Neural crest cell (in vitro differentiated cells): ENCODE data around the gene DHH. TPM values are rescaled to one million over a fixed set of nuclear protein-coding genes. Genes with fewer than 3 reads are reported as not detected.
"Not testable (repeated sequence)": the region's sequence is repeated elsewhere in the genome, so short reads cannot be mapped to it uniquely, and the experiment has no call there.

ENCODE experiments used
- DNase-seq: peaks from one replicate; pipeline ENCODE4 v3.0.0; 2021; ENCODE audit warnings: low read depth, mixed read lengths, low spot score
- H3K27ac Mint-ChIP-seq: one replicate; pipeline ENCODE4 v1.8.0; 2021; ENCODE audit warnings: mild to moderate bottlenecking, mixed read lengths; ENCODE audit not compliant: unreplicated experiment
- H3K27me3 Mint-ChIP-seq: 2 replicates; pipeline ENCODE4 v1.8.0; 2021; ENCODE audit warnings: low read depth, mild to moderate bottlenecking, mixed read lengths
- H3K36me3 Mint-ChIP-seq: 2 replicates; pipeline ENCODE4 v1.8.0; 2021; ENCODE audit warnings: low read depth, mild to moderate bottlenecking, mixed read lengths
- H3K4me1 Mint-ChIP-seq: 2 replicates; pipeline ENCODE4 v1.8.0; 2021; ENCODE audit warnings: mixed read lengths
- H3K4me3 Mint-ChIP-seq: one replicate; pipeline ENCODE4 v1.8.0; 2021; ENCODE audit warnings: mild to moderate bottlenecking, mixed read lengths
- H3K9me3 Mint-ChIP-seq: 2 replicates; pipeline ENCODE4 v1.8.0; 2021; ENCODE audit warnings: mixed read lengths
- CTCF ChIP-seq: fragments of 200-600 bp; sonication (generic); conservative IDR thresholded peaks from 2 replicates; pipeline ENCODE4 v1.5.0; 2021; ENCODE audit warnings: antibody characterized with exemption, mild to moderate bottlenecking
- total RNA-seq: library from RNA; stranded (reverse); gene quantifications from 2 replicates; pipeline ENCODE4 v1.2.1, GENCODE V29; 2021

DHH gene
- total RNA-seq, 1 donor from 2014 or later = 1.5 TPM

GRCh38 chr12:49070971-49071370 is 23.6 kb downstream of the DHH start:
- no peak overlapping the region for H3K4me3 Mint-ChIP-seq
- H3K9me3 Mint-ChIP-seq = no peaks in the 10 kb centered on the region
- no peak for TF ChIP-seq CTCF
- H3K27me3 Mint-ChIP-seq = peaks cover 12% of the 10 kb centered on the region
- peaks cover 22% of the 10 kb centered on the region for H3K4me1 Mint-ChIP-seq
- no peak for DNase-seq
- no peaks in the 10 kb centered on the region for H3K36me3 Mint-ChIP-seq
- no peak overlapping the region for H3K27ac Mint-ChIP-seq

GRCh38 chr12:49069507-49070346 is 24.9 kb downstream of the DHH start, which contains the start of gene RHEBL1:
Gene RHEBL1, minus strand, starts transcription at chr12:49069979. Its CDS starts 194 bp downstream, at chr12:49069785.
- peaks cover 12% of the 10 kb centered on the region for H3K27me3 Mint-ChIP-seq
- TF ChIP-seq CTCF = no peak

GRCh38 chr12:49068879-49069506 is 25.6 kb downstream of the DHH start:
- H3K27ac Mint-ChIP-seq = no peak overlapping the region
- no peaks in the 10 kb centered on the region for H3K9me3 Mint-ChIP-seq
- peaks cover 12% of the 10 kb centered on the region for H3K27me3 Mint-ChIP-seq
- H3K4me1 Mint-ChIP-seq = peaks cover 24% of the 10 kb centered on the region
- TF ChIP-seq CTCF = no peak
- no peak for DNase-seq
- H3K36me3 Mint-ChIP-seq = no peaks in the 10 kb centered on the region
- H3K4me3 Mint-ChIP-seq = peak overlapping the region; percentile 94

More at GRCh38 chr12:49069507-49070346, 24.9 kb downstream of the DHH start, which contains the start of gene RHEBL1:
- H3K4me3 Mint-ChIP-seq = peak within 1 kb of the TSS; percentile 94
- no peaks in the 10 kb centered on the region for H3K36me3 Mint-ChIP-seq
- H3K27ac Mint-ChIP-seq = peak within 1 kb of the TSS; percentile 52
- H3K9me3 Mint-ChIP-seq = no peaks in the 10 kb centered on the region
- H3K4me1 Mint-ChIP-seq = peaks cover 22% of the 10 kb centered on the region
- DNase-seq = peak; percentile 98

- no peaks in the 10 kb centered on the region for H3K36me3 Mint-ChIP-seq
- peaks cover 28% of the 10 kb centered on the region for H3K4me1 Mint-ChIP-seq
- no peak overlapping the region for H3K27ac Mint-ChIP-seq
- no peak for DNase-seq
- no peaks in the 10 kb centered on the region for H3K9me3 Mint-ChIP-seq
- TF ChIP-seq CTCF = no peak
- peak overlapping the region; percentile 58 for H3K4me3 Mint-ChIP-seq
- peaks cover 12% of the 10 kb centered on the region for H3K27me3 Mint-ChIP-seq
Observed at GRCh38 chr12:49066120-49066519, 28.5 kb downstream of the DHH start.

- Mint-ChIP-seq H3K27ac (no peak overlapping the region), H3K27me3 (peaks cover 12% of the 10 kb centered on the region), H3K4me3 (peak overlapping the region; percentile 31), H3K4me1 (peaks cover 24% of the 10 kb centered on the region), H3K9me3 (no peaks in the 10 kb centered on the region), H3K36me3 (no peaks in the 10 kb centered on the region)
- no peak for DNase-seq
- no peak for TF ChIP-seq CTCF
Observed at GRCh38 chr12:49064767-49065152, 29.8 kb downstream of the DHH start.

- H3K36me3 Mint-ChIP-seq, H3K27ac Mint-ChIP-seq, DNase-seq, H3K27me3 Mint-ChIP-seq, H3K9me3 Mint-ChIP-seq: not testable (repeated sequence)
- Mint-ChIP-seq H3K4me1 (peaks cover 36% of the 10 kb centered on the region), H3K4me3 (peak overlapping the region; percentile 97)
Observed at GRCh38 chr12:49061916-49062315, 32.7 kb downstream of the DHH start.
